ENCODE measurements around the gene TMUB2.

DNA sequence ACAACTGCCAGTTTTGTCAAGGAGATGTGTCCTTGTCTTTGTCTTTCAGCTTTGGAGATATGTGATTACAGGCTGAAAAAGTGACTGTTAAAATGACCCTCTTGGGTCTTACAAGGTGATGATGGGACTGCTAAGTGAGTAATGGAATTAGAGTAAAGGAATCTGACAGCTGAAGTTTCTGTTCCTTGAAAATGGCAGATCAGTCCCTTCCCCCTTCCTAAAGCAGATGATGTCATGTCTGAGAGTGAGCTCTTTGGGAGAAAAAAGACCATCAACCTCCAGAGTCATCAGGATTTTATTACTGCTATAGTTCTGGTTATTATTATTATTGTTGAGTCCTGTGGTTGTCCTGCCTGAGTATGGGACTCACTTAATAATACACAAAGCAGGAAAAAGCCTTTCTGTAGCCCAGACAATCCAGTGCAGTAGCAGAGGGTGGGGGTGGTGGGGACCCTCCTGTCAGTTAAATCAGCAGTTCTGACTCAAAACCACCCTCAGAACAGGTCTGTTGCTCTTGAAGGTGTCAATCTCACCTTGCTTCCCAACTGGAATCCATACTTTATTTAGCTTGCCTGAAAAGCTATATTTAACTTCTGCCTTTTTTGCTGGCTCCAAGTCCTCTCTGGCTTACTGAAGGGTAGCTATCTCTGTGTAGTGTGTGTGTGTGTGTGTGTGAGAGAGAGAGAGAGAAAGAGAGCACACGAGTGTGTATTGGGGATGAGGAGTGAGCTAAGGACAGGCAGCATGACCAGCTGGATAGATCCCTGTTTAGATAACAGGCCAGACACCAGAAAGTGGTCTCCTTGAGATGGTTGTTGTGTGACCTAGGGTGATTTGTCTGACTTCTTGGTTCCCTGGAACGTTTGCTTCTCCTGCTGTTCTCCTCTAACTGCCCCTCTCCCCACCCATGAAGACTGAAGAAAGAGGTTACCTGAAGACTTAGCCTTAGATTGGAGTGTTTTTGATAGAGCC lies 40.1 kb upstream of the TMUB2 start:
- TF ChIP-seq, protein P1, sequence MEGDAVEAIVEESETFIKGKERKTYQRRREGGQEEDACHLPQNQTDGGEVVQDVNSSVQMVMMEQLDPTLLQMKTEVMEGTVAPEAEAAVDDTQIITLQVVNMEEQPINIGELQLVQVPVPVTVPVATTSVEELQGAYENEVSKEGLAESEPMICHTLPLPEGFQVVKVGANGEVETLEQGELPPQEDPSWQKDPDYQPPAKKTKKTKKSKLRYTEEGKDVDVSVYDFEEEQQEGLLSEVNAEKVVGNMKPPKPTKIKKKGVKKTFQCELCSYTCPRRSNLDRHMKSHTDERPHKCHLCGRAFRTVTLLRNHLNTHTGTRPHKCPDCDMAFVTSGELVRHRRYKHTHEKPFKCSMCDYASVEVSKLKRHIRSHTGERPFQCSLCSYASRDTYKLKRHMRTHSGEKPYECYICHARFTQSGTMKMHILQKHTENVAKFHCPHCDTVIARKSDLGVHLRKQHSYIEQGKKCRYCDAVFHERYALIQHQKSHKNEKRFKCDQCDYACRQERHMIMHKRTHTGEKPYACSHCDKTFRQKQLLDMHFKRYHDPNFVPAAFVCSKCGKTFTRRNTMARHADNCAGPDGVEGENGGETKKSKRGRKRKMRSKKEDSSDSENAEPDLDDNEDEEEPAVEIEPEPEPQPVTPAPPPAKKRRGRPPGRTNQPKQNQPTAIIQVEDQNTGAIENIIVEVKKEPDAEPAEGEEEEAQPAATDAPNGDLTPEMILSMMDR (IDR thresholded peaks at IDR 0.05; ENCODE audit: poor library complexity) = no peak
- no peak for TF ChIP-seq EZH2 (IDR thresholded peaks at IDR 0.05; ENCODE audit: borderline replicate concordance)
